GM19239 (cell line): ENCODE measurements around the gene C19orf33.
"Not testable (repeated sequence)": the region's sequence is repeated elsewhere in the genome, so short reads cannot be mapped to it uniquely, and the experiment has no call there.

Experiments used
- DNase-seq: peaks from one replicate; pipeline ENCODE4 v3.0.0; 2011; ENCODE audit warnings: low spot score; ENCODE audit not compliant: insufficient read length
- FAIRE-seq: peaks from 2 replicates; lab custom pipeline; 2011; peaks lifted over from hg19 to GRCh38; lab: Jason Lieb, UNC

C19orf33 gene

DNA sequence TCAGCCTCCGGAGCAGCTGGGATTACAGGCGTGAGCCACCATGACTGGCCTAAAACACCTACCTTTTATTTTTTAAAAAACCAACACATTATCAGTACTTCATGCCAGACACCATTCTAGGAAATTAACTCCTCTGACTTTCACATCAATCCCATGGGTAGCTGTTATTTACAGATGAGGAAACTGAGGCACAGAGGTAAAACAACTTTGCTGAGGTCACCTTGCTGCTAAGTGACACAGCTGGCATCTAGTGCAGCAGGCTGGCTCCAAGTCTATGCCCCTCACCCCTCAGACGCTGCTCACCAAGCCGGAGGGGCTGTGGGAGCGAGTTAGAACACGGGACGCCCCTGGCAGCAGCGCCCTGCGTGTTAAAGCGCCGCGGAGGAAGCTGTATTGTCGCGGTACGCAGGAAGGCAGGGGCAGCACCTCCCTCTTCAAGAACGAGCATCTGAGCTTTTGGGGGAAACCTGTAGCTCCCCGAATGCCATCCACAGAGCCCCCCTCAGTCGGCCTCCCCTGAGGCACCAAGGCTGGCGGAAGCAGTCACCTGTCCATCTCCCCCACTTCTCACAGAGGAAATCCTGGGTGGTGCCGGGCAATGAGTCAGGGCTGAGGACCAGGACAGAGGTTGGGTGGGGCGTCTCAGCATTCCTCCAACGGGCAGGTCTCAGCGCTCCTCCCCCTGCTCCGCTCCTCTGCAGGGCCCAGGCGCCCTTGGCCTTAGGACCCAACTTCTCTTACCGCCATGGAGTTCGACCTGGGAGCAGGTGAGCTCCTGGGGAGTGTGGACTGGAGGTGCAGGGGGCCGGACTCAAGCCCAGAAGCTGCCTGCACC, at the start of gene C19orf33:
Gene C19orf33 (plus strand): TSS at position 735 of the 835 bp plus-strand sequence. CDS start 11 bp downstream, at position 746.
- FAIRE-seq, result no peak
- DNase-seq, result no peak

DNA sequence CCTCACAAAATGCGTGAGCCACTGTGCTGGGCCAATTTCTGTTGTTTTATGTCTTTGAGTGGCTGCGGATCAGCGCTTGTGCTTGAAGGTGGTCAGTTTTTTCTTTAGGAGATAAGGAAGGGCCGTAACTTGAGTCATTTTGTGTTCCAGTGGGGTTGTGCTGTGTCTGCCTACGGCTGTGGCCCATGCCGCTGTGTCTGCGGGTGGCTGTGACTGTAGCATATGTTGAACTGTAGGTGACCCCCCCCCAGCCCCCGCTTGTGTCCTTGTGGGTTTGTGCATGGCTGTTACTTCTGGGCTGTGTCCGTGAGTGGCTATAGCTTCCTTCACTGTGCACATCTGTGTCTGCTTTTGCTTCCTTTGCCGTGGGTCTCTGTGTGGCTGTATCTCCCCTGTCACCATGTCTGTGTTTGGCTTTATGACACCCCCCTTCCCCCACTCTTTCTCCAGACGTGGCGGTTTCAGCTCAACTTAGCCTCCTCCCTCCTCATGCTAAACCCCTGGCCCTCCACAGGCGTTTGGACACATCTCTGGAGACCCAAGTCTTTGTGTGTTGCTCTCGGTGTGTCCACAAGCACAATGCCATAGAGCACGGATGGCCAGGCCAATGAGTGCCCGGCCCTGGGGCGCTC, 48.6 kb upstream of the C19orf33 start:
- DNase-seq, result no peak
- FAIRE-seq, result peak; percentile 31

DNA sequence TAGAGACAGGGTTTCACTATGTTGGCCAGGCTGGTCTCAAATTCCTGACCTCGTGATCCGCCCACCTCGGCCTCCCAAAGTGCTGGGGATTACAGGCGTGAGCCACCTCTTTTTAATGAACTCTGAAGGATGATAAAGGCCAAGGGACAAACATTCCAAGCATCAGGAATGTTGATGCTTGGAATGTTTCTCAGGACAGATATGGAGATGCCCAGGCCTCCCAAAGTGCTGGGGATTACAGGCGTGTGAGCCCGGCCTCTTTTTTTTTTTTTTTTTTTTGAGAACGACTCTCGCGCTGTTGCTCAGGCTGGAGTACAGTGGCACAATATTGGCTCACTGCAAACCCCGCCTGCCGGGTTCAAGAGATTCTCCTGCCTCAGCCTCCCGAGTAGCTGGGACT, 42.1 kb upstream of the C19orf33 start:
- not testable (repeated sequence) for FAIRE-seq

DNA sequence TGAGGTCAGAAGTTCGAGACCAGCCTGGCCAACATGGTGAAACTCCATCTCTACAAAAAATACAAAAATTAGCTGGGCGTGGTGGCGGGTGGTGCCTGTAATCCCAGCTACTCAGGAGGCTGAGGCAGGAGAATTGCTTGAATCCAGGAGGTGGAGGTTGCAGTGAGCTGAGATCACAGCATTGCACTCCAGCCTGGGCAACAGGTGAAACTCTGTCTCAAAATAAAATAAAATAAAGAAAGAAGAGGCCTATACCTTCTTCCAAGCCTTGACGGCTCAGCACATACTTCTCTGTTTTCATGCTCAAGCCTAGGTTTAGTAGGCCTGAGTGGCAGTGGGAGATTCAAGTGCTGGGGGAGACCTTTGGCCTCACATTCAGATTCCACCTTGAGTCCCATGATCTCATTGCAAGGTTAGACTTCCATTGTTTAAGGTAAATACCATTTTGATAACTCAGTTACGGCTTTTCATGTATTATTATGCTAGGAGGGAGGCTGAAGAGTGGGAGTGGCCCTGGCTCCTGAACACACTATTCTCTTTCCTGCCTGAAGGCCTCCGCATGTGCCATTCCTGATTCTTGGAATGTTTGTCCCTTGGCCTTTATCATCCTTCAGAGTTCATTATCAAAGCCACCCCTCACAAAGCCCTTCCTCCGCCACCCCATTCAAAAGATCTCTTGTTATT, 41.3 kb upstream of the C19orf33 start:
- no peak for DNase-seq
- no peak for FAIRE-seq

More for the DNA sequence above, 42.1 kb upstream of the C19orf33 start:
- DNase-seq, result not testable (repeated sequence)

DNA sequence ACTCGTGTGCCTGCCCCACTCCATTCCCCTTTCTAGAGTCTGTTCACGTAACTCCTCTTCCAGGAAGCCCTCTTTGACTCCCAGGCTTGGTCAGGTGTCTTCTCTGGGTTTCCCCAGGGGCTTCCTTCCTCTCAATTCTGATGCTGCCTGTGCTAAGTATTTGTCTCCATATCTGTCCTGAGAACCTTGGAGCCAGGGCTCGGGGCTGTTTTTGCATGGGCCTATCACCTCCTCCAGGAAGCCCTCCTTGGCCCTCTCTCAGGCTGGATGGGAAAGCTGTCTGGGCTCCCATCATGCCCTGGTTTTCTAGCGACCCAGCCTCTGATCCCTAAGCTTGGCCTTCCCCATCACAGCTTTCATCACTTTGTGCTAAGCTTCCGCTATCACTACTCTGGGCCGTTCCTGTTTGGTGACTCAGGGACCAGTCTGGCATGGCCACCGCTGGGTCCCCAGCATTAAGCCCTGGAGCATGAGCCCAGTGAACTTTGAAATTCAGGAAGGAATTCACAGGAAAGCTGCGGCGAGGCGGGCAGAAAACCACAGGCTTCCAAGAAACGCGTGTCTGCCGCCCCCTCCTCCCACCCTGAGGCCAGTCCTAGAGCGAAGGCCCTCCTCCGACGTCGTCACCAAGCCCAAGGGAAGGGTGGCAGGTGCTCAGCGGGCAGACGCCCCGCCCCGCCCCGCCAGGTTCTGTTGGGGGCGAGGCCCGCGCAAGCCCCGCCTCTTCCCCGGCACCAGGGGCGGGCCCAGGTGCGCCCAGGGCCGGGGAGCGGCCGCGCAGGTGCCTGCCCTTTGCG, 40.2 kb upstream of the C19orf33 start:
- DNase-seq (no peak), FAIRE-seq (no peak)

DNA sequence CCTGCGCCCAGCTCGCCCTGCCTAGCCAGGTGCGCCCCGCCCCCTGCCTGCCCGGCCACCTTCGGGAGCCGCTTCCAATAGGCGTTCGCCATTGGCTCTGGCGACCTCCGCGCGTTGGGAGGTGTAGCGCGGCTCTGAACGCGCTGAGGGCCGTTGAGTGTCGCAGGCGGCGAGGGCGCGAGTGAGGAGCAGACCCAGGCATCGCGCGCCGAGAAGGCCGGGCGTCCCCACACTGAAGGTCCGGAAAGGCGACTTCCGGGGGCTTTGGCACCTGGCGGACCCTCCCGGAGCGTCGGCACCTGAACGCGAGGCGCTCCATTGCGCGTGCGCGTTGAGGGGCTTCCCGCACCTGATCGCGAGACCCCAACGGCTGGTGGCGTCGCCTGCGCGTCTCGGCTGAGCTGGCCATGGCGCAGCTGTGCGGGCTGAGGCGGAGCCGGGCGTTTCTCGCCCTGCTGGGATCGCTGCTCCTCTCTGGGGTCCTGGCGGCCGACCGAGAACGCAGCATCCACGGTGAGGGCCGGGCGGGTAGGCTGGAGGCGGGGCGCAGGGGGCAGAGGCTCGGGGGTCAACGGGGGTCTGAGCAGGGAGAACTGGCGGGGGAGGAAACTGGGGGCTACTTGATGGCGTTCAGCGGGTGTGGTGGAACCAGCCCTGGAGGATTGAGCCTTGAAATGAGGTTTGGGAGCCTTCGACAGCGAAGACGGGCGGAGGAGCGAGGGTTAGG, 39.4 kb upstream of the C19orf33 start, which contains the start of gene SPINT2:
Gene SPINT2 (plus strand): TSS at position 88 of the 727 bp plus-strand sequence. CDS start 320 bp downstream, at position 408.
- FAIRE-seq, result no peak
- DNase-seq, result no peak

DNA sequence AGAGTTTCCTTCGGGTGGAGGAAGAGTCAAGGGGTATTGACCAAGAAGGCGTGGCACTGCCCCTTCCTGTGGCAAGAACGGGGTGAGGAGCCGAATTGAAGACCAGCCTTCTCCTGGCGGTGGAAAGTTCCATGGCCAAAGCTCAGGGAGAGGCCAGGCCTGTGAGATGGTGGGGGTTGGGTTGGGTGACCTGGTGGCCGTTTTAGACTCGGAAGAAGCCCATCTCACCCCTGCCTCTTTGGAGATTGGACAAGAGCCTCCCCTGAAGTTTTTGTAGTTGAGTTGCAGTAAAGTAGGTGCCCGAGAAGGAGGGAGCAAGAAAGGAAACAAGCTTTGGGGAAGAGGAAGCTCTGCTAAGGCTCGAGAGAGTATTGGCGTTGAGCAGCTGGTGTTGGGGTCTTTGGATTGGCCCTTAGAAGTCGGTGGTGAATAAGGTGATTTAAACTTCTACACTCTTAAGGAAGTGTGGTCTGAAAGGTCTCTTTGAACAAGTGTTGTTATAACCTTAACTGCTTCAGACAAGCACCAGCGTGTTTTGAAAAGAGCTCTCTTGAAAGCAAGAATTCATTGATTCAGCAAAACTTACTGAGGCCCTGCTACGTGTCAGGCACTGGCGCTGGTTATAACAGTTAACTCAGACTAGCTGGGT, 38.7 kb upstream of the C19orf33 start:
- no peak for FAIRE-seq
- no peak for DNase-seq

DNA sequence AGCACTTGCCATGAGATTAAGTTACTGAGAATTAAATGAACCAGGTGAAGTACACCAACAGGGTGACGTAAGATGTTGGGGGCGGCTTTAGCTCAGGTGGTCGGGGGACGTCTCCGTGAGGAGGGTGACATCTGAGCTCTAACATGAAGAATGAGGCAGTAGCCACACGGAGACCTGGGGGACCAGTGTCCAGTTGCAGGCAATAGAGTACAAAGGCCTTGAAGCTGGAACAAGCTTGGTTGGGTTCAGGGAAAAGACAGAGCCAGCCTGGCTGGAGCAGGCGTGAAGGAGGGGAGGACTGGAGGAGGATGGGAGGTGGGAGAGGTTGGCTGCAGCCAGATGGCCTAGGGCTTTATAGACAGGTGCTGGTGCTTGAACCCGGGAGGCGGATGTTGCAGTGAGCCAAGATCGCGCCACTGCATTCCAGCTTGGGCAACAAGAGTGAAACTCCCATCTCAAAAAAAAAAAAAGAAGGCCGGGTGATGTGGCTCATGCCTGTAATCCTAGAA, 38.1 kb upstream of the C19orf33 start:
- FAIRE-seq (no peak), DNase-seq (no peak)

DNA sequence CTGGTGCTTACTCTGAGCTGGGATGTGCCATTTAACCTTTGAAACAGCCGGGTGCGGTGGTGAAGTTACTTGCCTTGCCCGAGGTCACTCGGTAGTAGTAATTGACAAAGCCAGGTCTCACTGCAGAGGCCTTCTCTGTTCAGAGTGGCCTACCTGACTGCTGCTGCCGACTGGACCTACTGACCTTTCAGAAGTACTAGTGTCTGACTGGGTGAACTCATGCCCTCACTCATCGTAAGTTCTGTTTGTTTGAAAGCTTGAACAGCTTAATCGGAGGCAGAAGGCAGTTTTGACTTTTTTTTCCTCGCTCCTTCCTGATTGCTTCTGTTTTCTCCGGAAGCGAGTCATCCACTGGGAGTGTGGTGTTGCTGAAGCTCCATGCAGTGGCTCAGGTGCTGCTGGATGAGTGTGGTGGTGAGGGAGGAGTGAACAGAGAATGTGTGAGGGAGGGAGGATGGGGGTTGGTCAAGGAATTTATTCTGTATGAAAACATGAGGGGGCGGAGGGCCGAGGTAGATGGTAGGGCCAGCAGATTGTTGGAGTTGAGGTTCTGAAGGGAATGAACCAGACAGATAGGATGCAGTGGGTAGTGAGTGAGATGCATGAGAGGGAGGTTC, 37.0 kb upstream of the C19orf33 start:
- DNase-seq (no peak), FAIRE-seq (no peak)

DNA sequence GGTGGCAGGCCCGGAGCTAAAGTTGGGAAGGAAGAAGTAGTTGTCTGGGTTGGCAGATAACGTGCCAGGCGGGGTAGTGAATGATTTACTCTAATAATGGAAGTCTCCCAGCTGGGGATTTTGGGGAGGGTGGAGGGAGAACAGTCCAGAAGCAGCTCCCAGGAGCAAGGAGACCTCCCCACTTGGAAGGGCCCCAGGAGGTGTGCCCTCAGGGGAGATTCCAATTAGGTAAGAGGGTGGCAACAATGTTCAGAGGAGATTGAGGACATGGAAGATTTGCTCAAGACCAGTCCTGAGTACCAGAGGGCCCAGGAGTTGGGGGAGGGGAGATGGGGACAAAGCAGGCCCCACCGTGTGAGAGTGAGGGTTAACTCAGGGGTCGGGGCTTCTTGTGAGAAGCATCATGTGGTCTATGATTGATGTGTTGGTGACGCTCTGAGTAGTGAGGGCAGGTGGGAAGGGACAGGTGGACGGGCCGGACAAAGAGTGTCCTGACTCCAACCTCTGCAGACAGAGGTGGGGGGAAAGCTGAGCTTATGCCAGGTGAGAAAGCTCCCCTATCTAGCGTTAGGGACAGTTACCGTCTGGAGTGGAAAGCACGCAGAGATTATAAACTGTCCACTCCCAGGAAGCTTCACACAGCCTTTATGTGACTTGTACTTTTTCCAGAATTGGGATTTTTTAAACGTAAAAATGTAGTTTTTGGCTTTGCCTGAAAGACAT, 36.1 kb upstream of the C19orf33 start:
- FAIRE-seq, result no peak
- no peak for DNase-seq

DNA sequence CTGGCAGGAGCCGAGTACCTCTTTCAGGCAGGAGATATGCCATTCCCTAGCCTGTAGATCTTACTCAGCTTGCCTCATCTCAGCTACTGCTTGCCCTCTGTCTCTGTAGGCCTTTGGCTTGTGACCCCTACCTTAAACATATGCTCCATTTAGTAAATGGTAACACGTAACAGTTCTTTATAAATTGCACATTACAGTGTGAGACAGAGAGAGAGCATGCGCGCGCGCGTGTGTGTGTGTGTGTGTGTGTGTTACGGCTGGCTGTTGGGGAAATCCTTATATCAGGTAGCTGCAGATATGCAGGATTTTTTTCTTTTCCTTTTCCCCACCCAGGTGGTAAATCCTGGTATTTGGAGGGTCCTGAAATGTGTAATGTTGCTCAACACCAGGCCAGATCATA, 35.5 kb upstream of the C19orf33 start:
- no peak for DNase-seq
- FAIRE-seq, result no peak

DNA sequence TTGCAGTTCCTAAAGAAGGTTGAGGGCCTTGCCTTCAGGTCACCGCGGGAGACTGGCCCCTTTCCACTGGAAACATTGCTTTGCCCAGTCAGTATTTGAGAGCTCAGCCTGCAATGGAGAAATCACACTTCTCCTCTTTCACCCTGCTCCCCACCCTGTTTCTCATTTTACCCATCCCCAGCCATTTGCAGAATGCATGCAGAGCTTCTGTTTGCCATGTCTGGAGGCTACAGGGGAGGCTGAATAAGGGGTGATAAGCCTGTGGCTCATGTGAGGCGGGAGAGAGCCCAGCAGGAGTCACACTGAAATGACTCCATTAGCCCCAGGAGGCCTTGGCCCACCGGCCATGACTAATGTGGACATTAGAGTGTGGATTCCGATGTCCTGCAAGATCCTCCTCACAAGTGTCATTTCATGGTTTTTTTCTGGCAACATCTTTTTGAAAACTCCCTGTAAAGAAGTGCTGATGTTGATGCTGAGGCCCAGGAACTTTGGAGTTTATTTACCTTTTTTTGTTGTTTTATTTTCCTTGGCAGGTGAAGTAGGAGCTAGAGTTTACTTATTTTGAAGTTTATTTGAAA, 33.4 kb upstream of the C19orf33 start:
- FAIRE-seq, result no peak

DNA sequence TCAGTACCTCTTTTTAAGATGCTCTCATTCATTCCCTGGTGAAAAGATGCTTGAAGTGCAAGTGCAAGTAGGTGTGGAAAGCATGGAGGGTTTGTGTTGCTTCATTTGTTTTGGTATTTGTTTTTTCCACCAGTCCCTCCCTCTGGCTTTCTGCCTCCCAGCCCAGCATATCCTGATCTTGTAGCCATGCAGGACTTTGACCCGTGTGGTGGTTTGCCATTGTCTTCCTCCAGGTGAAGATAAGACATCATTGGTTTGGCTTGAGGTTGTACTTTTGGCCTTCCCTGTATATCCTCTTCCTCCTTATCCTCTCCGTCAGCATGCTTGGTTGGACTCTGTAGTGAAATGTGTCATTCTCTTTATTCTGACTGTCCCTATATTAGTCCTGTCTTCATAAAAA, 30.6 kb upstream of the C19orf33 start:
- FAIRE-seq, result no peak

More for the DNA sequence above, 33.4 kb upstream of the C19orf33 start:
- DNase-seq, result no peak

DNA sequence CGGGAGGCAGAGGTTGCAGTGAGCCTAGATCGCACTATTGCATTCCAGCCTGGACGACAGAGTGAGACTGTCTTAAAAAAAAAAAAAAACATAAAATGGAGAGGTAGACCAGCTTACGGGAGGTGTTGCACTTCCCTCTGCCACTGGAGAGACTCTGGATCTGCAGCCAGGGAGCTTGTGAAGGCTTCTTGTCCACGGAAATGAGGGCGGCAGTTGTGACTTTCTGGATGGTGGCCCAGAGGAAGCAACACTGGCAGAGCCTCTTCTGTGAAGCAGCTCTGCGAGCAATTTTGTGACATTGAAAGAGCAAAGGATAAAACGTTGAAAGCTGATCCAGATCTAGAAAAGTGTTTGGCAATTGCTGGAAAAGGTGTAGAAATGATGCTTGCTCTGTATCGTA, 29.3 kb upstream of the C19orf33 start:
- DNase-seq (no peak), FAIRE-seq (no peak)

More for the DNA sequence above, 30.6 kb upstream of the C19orf33 start:
- no peak for DNase-seq

DNA sequence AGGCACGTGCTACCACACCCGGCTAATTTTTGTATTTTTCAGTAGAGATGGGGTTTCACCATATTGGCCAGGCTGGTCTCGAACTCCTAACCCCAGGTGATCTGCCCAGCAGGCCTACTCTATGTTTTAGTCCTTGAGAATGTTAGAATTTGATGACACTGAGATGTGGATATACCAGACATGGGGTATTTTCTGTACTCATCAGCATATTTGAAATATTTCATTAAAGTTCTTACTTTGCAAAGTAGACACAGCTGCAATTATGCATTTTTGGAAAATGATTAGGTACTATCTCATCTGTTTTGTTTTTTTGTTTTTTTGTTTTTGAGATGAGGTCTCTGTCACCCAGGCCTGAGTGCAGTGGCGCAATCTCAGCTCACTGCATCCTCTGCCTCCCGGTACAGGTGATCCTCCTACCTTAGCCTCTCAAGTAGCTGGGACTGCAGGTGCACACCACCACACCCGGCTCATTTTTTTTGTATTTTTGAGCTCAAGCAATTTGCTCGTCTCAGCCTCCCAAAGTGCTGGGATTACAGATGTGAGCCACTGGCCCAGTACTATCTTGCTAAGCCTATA, 27.0 kb upstream of the C19orf33 start:
- FAIRE-seq (no peak), DNase-seq (no peak)

DNA sequence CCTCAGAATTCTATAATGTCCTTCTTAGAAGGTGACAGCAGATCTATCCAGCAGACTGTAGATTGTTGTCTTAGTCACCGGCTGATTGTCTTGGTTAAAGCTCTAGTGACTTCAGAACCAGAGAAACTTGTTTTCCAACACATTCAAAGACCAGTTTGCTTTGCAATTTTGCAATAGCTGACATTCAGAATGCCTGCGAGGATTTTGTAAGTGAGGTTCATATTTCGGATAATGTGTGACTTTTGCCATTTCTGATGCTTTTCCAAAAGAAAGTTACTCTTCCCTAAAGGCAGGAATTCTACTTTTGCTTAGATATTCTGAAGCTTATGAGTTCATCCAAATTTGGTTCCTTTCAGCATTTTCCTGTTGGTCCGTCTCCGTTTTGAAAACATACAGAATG, 26.5 kb upstream of the C19orf33 start:
- DNase-seq, result no peak
- FAIRE-seq, result no peak
